HG03342 (cell line): ENCODE data around the gene KRTAP10-6.
"Not testable (repeated sequence)": the region's sequence is repeated elsewhere in the genome, so short reads cannot be mapped to it uniquely, and the experiment has no call there.

Source experiments
- ATAC-seq: cut with Tn5 transposase; IDR thresholded peaks from one replicate; pipeline ENCODE4 v1.9.1; 2021; ENCODE audit warnings: mild to moderate bottlenecking, moderate library complexity; ENCODE audit not compliant: unreplicated experiment

KRTAP10-6 gene, protein sequence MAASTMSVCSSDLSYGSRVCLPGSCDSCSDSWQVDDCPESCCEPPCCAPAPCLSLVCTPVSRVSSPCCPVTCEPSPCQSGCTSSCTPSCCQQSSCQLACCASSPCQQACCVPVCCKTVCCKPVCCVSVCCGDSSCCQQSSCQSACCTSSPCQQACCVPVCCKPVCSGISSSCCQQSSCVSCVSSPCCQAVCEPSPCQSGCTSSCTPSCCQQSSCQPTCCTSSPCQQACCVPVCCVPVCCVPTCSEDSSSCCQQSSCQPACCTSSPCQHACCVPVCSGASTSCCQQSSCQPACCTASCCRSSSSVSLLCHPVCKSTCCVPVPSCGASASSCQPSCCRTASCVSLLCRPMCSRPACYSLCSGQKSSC

DNA sequence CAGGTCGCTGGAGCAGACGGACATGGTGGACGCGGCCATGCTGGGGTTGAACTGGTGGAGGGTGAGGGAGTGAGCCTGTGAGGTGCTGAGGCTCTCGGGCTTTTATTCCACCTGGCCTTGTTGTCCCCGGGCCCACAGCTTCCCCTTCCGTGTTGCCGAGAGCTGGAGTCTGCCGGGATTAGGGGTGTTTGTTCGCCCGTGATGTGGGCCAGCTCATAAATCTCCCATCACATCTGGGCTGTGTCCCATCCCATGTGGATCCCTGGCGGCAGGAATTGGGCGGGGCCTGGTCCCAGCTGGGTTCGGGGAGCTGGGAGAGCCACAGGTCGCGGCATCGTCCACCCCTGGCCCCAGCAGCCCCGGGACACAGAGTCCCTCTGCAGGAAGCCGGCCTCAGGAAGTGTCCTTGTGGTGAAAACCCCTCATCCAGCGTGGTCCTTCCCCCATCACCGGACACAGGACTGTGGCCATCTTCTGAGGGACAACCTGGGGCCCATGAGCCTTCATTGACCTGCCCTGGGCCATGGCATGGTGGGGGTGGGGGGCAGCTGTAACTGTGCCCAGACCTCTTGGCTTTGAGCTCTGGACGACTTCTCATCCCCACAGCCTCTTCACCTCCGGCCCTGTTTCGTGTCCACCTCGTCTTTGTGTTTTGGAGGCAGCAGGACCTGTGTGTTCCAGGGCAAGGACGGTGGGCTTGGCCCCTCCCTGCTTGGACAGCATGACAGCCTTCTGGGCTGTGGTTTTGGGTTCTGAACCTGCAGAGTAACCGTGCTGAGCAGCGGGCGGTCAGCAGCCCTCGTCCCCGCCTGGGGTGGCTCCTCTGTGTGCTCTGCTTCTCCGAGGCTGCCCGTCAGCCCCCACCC lies at the start of gene KRTAP10-6:
Gene KRTAP10-6, minus strand, starts transcription at position 60 of the 866 bp plus-strand sequence. Its CDS starts 21 bp downstream, at position 39.
- ATAC-seq: no peak

DNA sequence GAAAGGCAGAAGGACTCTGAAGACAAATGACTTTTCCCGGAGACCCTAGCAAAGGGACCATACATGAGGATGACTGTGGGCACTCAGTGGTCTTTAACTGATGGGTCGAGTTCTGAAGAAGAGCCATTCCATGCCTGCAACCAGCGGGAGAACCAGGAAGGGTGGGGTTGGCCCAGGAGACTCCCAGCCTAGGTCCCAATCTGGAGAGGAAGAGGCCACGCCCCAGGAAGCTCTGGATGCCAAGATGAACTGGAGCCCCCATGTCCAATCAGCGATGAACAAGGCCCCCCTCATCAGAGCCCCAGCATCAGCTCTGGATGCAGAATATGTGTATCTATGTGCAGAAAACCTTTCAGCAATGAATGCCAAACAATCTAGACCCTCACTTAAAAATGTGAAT lies 48.5 kb upstream of the KRTAP10-6 start:
- no peak for ATAC-seq

- no peak for ATAC-seq
These were observed 47.0 kb upstream of the KRTAP10-6 start for GRCh38 chr21:44639331-44639655.

DNA sequence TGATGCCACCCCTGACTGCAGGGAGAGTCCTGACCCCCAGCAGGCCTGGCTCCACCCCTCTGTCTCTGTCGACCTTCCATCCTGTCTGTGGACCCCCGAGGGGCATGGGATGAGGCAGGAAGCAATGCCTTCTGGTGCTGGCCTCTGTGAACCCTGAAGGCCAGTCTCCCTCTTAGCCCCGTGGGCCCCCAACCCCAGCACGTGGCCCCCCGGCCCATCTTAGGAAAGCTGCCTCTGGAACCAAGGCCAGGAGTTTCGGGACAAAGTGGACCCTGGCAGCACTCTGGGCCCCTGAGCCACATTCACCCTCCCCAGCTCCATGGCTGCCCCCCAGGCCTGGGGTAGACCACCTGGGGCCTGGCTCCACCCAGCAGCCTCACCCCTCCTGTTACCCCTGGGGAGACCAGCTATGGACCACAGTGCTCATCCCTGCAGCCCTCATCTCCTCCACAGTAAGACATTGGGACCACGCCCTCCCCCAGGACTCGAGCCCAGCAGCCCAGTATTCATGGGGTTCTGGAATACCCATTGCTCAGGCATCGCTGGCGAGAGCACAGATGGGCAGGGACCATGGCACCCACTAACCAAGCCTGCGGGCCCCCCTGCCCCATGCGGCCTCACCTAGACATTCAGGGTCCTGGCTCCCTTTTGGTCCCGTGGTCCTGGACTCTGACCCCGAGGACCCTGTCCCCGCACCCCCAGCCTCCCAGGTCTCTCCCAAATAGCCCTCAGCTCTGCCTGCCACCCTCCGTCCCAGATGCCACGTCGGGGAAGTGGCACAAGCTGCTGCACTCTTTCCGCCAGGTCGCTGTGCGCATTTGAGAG lies 46.4 kb upstream of the KRTAP10-6 start:
- not testable (repeated sequence) for ATAC-seq

DNA sequence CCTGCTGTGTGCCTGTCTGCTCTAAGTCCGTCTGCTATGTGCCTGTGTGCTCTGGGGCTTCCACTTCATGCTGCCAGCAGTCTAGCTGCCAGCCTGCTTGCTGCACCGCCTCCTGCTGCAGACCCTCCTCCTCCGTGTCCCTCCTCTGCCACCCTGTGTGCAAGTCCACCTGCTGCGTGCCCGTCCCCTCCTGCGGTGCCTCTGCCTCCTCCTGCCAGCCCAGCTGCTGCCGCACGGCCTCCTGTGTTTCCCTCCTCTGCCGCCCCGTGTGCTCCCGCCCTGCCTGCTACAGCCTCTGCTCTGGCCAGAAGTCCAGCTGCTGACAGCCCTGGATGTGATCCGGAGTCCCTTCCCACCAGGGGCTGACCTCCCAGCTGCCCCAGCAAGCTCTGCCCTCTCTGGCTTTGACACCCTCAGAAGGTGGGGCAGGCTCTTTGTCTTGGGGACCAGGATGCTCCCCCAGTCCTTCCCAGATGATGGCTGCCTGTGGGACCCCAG lies 45.6 kb upstream of the KRTAP10-6 start:
- not testable (repeated sequence) for ATAC-seq

DNA sequence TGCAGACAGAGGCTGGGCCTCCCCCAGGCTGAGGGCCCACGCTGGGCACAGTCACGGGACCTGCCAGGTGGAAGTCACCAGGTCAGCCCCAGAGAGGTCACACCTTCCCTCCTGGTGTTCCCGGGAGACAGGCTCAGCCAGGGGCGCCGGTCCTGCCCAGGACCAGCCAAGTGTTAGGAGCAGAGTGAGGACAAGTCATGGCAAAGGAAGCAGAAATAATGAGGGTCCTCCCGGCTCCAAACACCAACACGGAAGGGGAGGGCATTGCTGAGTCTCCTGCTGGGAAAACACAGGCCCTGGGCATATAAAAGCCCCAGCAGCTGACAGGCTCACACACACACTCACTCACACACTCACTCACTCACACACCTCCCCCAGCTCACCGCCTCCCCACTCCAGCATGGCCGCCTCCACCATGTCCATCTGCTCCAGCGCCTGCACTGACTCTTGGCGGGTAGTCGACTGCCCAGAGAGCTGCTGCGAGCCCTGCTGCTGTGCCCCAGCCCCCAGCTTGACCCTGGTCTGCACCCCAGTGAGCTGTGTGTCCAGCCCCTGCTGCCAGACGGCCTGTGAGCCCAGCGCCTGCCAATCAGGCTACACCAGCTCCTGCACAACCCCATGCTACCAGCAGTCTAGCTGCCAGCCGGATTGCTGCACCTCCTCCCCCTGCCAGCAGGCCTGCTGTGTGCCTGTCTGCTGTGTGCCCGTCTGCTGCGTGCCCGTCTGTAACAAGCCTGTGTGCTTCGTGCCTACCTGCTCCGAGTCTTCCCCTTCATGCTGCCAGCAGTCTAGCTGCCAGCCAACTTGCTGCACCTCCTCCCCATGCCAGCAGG lies 44.9 kb upstream of the KRTAP10-6 start, which contains the start of gene KRTAP10-10:
Gene KRTAP10-10, plus strand, starts transcription at position 339 of the 833 bp plus-strand sequence. Its CDS starts 62 bp downstream, at position 401.
- ATAC-seq: no peak

DNA sequence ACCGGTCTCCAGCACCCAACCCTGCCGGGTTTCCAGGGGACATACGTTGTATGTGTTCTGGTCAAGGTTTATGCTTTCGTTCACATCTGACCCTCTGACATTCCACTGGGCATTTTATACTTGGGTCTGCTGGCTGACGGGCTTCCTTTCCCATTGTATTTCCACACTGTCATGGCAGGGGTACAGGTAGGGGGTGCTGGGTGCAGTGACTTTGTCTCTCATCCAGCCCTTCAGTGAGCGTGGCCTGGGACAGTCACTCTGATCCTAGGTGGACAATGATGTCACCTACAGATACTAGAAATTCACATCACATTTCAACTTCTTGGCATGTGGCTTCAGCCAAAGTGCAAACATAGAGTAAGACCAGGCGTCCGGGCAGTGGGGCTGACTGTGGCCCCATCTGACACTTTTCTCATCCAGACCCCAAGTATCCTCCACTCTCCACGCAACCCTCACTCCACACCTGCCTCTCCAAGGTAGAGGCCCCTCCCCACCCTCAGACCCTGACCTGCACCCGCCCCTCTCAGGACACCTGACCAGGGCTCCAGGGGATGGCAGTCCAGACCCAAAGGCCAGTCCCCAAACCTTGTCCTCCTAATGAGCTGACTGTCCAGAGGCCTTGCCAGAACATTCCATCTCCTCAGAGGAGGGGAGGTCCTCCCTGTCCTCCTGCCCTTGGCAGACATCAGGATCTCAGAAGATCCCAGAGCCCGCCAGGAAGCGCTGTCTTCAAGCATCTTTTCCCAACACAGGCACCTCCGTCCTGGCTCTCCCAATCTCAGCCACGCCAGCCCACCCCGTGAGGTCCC lies 44.1 kb upstream of the KRTAP10-6 start:
- ATAC-seq: no peak

DNA sequence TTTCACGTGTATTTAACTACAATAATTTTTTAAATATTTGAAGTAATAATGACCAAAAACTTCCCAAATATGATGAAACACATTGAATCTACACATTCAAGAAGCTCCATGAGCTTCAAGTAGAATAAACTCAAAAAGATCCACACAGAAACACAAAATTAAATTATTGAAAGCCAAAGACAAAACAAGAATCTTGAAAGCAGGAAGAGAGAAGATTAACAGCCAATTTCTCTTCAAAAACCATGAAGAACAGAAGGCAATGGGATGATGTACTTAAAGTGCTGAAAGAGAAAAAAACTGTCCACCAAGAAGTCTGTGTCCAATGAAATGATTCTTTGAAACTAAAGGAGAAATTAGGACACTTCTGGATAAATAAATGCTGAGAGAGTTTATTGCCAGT lies 39.8 kb upstream of the KRTAP10-6 start:
- ATAC-seq: no peak

DNA sequence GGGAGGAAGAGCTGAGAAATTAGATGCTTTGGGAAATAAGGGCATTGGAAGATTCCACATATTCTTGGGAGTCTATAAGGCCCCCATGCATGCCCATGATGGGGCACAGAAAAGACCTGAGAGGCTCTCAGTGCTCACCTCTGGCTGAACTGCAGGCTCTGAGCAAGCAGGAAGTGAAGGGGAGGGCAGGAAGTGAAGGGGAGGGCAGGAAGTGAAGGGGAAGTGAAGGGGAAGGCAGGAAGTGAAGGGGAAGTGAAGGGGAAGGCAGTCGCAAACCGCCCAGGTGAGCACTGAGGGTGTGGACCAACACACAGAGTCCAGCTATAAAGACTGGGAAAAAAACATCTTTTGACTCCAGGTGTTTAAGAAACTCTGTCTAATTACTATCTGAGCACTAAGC lies 38.1 kb upstream of the KRTAP10-6 start:
- no peak for ATAC-seq

- ATAC-seq: no peak
These were observed 36.5 kb upstream of the KRTAP10-6 start for GRCh38 chr21:44628707-44629391.

DNA sequence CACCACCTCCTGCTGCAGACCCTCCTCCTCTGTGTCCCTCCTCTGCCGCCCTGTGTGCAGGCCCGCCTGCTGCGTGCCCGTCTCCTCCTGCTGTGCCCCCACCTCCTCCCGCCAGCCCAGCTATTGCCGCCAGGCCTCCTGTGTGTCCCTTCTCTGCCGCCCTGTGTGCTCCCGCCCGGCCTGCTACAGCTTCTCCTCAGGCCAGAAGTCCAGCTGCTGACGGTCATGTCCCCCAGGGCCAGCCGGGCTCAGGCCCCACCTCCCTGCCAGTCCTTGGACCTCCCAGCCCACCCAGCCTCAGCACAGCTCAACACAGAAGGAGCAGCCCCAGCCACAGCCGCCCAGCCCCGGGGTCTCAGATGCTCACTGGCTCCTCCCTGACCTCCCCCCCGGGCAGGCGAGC lies 35.5 kb upstream of the KRTAP10-6 start:
- not testable (repeated sequence) for ATAC-seq

- ATAC-seq: not testable (repeated sequence)
These were observed 35.0 kb upstream of the KRTAP10-6 start for GRCh38 chr21:44627181-44627822.

GRCh38 chr21:44626673-44627143 lies 34.4 kb upstream of the KRTAP10-6 start, which contains the start of gene KRTAP10-9:
TSS of gene KRTAP10-9 (plus strand) at chr21:44627093. CDS start at chr21:44627172, 79 bp downstream.
- ATAC-seq: no peak

DNA sequence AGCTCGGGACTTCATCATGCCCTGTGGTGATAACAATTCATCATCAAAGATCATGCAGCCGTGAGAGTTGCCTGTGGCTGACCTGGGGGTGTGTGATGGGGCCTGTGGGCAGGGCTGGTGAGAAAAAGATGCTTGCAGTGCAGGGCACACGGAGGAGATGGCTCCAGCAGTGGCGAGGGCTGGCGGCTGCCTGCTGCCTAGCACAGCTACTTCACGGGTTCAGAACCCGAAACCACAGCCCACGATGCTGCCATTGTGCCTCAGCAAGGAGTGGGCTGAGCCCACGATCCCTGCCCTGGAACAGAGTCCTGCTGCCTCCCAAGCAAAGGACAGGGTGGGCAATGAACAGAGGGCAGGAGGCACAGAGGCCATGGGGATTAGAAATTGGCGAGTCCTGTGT lies 34.0 kb upstream of the KRTAP10-6 start:
- no peak for ATAC-seq

DNA sequence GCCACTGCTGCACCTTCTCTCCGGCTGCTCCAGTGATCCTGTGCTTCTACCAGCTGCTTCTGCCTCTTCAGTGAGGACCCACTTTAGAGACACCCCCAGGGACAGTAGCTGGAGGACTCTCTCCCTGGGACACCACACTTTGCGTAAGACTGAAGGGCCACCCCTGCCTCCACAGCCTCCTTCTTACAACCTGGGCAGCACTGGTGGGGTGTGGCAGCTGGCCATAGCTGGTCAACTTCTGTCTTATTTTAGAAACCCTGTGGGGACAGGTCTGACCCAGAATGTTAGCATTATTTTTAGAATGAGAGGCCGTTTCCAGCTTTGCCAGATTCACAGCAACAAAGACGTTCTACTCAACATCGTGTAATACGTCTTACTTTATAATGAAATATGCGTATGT lies 33.5 kb upstream of the KRTAP10-6 start:
- ATAC-seq: no peak

- ATAC-seq: no peak
These were observed 31.3 kb upstream of the KRTAP10-6 start for GRCh38 chr21:44623575-44623974.

DNA sequence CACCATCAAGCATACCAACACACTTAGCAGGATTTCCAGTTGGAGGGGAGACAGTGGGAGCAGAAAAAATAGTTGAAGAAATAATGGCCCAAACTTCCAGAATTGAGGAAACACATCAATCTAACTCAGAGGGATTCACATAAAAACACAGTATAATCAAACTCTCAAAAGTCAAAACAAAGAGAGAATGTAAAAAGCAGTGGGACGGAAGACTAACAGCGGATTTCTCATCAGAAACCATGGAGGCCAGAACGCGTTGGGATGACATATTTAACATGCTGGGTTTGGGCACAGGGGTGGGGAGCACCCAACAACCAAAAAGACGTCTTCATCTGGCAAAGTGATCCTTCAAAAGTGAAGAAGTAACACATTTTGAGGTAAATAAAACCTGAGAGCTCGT lies 27.6 kb upstream of the KRTAP10-6 start:
- no peak for ATAC-seq

GRCh38 chr21:44618909-44619308 lies 26.6 kb upstream of the KRTAP10-6 start:
- ATAC-seq: no peak
